Mononuclear cell (primary cell): ENCODE results near the gene MON2. TPM values are rescaled to one million over a fixed set of nuclear protein-coding genes. Genes with fewer than 3 reads are reported as not detected.
"Not testable (repeated sequence)": the region's sequence is repeated elsewhere in the genome, so short reads cannot be mapped to it uniquely, and the experiment has no call there.

ENCODE experiments used
- H3K27me3 ChIP-seq: 2 replicates; pipeline ENCODE4 v1.6.0; 2011; ENCODE audit warnings: low read length, control low read depth; ENCODE audit not compliant: insufficient read depth
- H3K4me1 ChIP-seq: 2 replicates; pipeline ENCODE4 v1.5.1; 2011; ENCODE audit warnings: mild to moderate bottlenecking, low read length, control low read depth; ENCODE audit not compliant: insufficient read depth
- H3K4me3 ChIP-seq: 2 replicates; pipeline ENCODE4 v1.5.1; 2011; ENCODE audit warnings: mild to moderate bottlenecking, low read length, moderate library complexity
- H3K9me3 ChIP-seq: 2 replicates; pipeline ENCODE4 v1.5.1; 2011; ENCODE audit warnings: low read depth, mild to moderate bottlenecking, control low read depth, low read length
- total RNA-seq: library from RNA; depleted of rRNA; stranded (reverse); fragments of >200 nt; gene quantifications from one replicate; pipeline ENCODE4 v1.2.3, GENCODE V29; 2012

MON2 gene
- 65.3 TPM for total RNA-seq

GRCh38 chr12:62466594-62467491 is at the start of gene MON2:
MON2 (plus strand) TSS chr12:62466826; CDS start chr12:62467208, 382 bp downstream.
- Histone ChIP-seq H3K4me1 (peaks cover 28% of the 10 kb centered on the region), H3K27me3 (no peaks in the 10 kb centered on the region), H3K4me3 (peak within 1 kb of the TSS; percentile 72), H3K9me3 (no peaks in the 10 kb centered on the region)

DNA sequence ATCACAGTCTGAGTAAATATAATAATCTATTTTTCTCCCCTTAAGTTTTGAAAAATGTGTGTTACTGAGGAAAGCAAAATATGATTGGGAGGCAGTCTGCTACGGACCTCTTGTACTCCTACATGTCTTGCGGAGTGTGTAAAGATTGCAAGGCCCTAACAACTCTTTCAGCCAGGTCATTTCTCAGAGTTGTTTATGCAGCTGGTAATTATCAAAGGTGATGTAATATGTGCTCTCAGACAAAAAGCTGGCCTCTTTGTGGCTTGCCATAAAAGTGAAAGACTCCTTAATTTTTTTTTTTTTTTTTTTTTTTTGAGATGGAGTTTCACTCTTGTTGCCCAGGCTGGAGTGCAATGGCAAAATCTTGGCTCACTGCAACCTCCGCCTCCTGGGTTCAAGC is 40.5 kb upstream of the MON2 start:
- Histone ChIP-seq H3K9me3 (peaks cover 16% of the 10 kb centered on the region), H3K27me3 (peaks cover 5% of the 10 kb centered on the region), H3K4me3 (no peak overlapping the region), H3K4me1 (no peaks in the 10 kb centered on the region)

DNA sequence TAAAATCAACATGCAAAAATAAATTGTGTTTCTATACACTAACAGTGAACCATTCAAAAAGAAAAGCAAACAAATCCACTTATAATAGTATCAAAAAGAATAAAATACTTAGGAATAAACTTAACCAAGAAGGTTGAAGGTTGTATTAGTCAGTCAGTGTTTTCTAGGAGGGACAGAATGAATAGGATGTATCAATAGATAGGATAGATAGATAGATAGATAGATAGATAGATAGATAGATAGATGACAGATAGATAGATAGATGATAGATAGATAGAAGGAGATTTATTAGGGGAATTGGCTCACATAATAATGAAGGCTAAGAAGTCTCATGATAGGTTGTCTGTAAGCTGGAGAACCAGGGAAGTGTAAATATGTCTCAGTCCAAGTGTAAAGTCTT is 37.2 kb upstream of the MON2 start:
- H3K27me3 ChIP-seq: peaks cover 8% of the 10 kb centered on the region
- H3K4me3 ChIP-seq: no peak overlapping the region
- peaks cover 12% of the 10 kb centered on the region for H3K9me3 ChIP-seq
- H3K4me1 ChIP-seq: no peaks in the 10 kb centered on the region

GRCh38 chr12:62434494-62435302 is 31.9 kb upstream of the MON2 start:
- Histone ChIP-seq H3K27me3 (peaks cover 8% of the 10 kb centered on the region), H3K4me3 (peak overlapping the region; percentile 25)

DNA sequence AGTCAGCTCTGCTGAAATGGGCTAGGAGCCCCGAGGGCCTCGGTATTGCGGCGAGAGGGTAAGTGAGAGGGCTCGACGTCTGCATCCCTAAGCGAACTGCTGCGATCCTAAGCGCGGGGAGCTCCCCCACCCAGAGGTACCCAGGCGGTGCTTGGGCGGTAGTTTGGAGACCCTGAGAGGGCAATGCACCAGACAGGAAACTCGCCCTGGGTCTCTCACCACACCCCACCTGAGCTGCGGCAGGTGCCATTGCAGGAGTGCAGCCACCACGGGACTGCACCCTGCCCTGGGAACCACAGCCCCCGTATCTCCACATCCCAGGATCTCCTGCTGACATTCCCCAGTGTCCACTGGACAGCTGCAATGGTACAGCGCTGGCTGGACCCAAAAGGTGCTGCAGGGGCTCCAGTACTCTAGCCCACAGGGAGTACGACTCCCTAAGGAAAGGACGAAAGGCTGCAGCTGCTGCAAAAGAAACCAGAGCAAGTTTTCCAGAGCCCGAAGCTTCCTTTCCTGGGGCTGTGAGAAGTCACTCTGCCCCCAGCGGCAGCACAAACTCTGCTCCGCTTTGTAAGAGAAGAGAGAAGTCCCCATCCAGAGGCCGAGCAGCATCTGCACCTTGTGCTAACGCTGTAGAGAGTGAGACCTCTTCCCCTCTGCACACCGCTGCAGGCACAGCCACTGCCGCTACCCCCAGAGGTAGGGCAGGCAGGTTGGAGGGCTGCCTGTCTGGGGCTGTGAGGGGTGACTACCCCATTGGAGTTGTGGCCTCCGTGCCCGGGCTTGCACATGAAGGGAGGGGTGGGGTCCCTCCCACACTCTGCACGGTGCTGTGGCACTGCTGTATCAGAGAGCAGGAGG is 31.1 kb upstream of the MON2 start:
- peaks cover 6% of the 10 kb centered on the region for H3K27me3 ChIP-seq
- peak overlapping the region; percentile 25 for H3K4me3 ChIP-seq
- no peaks in the 10 kb centered on the region for H3K9me3 ChIP-seq
- H3K4me1 ChIP-seq: peaks cover 15% of the 10 kb centered on the region

More at GRCh38 chr12:62434494-62435302, 31.9 kb upstream of the MON2 start:
- H3K9me3 ChIP-seq: no peaks in the 10 kb centered on the region
- peaks cover 15% of the 10 kb centered on the region for H3K4me1 ChIP-seq

GRCh38 chr12:62436164-62436503 is 30.5 kb upstream of the MON2 start:
- Histone ChIP-seq H3K4me3 (no peak overlapping the region), H3K9me3 (peaks cover 4% of the 10 kb centered on the region), H3K4me1 (peaks cover 15% of the 10 kb centered on the region), H3K27me3 (peaks cover 4% of the 10 kb centered on the region)

DNA sequence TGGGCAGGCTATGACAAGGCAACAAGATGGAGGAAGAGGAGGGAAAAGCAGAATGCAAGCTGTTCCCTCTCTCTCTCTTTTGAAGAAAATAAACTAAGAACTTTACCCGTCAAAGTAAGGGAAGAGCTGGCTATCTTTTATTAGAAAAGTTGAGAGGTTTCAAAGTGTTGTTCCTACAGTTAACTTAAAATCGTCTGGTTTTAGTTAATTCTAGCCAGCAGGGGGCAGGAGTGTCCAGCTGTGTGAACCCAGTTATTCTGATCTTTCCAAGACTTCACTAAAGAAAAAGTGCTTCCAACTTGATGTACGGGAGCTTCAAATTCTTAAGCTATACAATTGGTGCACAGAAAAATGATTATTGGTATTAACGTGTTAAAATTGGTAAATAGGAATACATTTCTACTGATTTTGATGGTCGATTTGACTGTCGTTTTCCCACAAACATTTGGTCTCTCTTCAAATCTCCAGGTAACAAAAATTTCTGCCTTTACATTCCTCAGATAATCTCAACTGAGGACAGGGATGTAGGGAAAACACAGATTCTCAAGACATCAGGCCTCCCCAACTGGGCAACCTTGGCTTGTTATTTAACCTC is 28.4 kb upstream of the MON2 start:
- peaks cover 4% of the 10 kb centered on the region for H3K27me3 ChIP-seq
- no peak overlapping the region for H3K4me3 ChIP-seq
- H3K4me1 ChIP-seq: peaks cover 15% of the 10 kb centered on the region
- H3K9me3 ChIP-seq: peaks cover 15% of the 10 kb centered on the region

GRCh38 chr12:62446754-62447452 is 19.7 kb upstream of the MON2 start:
- Histone ChIP-seq H3K4me1 (no peaks in the 10 kb centered on the region), H3K9me3 (peaks cover 18% of the 10 kb centered on the region), H3K4me3 (no peak overlapping the region)

GRCh38 chr12:62448436-62448835 is 18.2 kb upstream of the MON2 start:
- Histone ChIP-seq H3K4me1 (no peaks in the 10 kb centered on the region), H3K4me3 (no peak overlapping the region), H3K27me3 (no peaks in the 10 kb centered on the region)

More at GRCh38 chr12:62446754-62447452, 19.7 kb upstream of the MON2 start:
- H3K27me3 ChIP-seq: no peaks in the 10 kb centered on the region

GRCh38 chr12:62455429-62455828 is 11.2 kb upstream of the MON2 start:
- not testable (repeated sequence) for H3K9me3 ChIP-seq, H3K4me1 ChIP-seq, H3K27me3 ChIP-seq, H3K4me3 ChIP-seq

More at GRCh38 chr12:62448436-62448835, 18.2 kb upstream of the MON2 start:
- peaks cover 14% of the 10 kb centered on the region for H3K9me3 ChIP-seq

- Histone ChIP-seq H3K4me1 (no peaks in the 10 kb centered on the region), H3K27me3 (no peaks in the 10 kb centered on the region), H3K4me3 (no peak overlapping the region), H3K9me3 (no peaks in the 10 kb centered on the region)
These were observed 8.0 kb upstream of the MON2 start for GRCh38 chr12:62458626-62459025.

- Histone ChIP-seq H3K27me3 (no peaks in the 10 kb centered on the region), H3K9me3 (no peaks in the 10 kb centered on the region), H3K4me1 (no peaks in the 10 kb centered on the region), H3K4me3 (no peak overlapping the region)
These were observed 6.7 kb upstream of the MON2 start for GRCh38 chr12:62459976-62460375.

DNA sequence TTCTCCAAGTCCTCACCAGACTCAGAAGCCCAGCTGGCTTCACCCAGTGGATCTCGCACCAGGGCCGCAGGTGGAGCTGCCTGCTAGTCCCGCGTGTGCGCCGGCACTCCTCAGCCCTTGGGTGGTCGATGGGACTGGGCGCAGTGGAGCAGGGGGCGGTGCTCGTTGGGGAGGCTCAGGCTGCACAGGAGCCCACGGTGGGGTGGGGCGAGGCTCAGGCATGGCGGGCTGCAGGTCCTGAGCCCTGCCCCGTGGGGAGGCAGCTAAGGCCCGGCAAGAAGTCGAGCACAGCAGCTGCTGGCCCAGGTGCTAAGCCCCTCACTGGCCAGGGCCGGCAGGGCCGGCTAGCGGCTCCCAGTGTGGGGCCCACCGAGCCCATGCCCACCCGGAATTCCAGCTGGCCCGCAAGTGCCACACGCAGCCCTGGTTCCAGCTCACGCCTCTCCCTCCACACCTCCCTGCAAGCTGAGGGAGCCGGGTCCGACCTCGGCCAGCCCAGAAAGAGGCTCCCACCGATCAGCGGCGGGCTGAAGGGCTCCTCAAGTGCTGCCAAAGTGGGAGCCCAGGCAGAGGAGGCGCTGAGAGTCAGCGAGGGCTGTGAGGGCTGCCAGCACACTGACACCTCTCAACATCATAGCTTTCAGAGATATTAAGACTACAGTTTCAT is 5.3 kb upstream of the MON2 start:
- H3K27me3 ChIP-seq, H3K9me3 ChIP-seq: not testable (repeated sequence)

More for the DNA sequence above, 5.3 kb upstream of the MON2 start:
- H3K4me3 ChIP-seq, H3K4me1 ChIP-seq: not testable (repeated sequence)
